A549 (cell line): ENCODE data around the gene STT3B. TPM values are rescaled to one million over a fixed set of nuclear protein-coding genes. Genes with fewer than 3 reads are reported as not detected.

Experiments used
- ATAC-seq, 2 experiments: fragments of 200-7000 bp in 1 of 2; fragments of >200 bp in 1 of 2; cut with Nextera tagmentation in 1 of 2; cut with Tn5 transposase in 1 of 2; 3 replicates each; pipeline versions ENCODE4 v1.8.0 to v1.9.1; 2018 to 2020; ENCODE audit warnings: mild to moderate bottlenecking in 1 of 2, moderate library complexity in 1 of 2
- CTCF ChIA-PET: fragments of 300-600 bp; sonication (Branson Sonifier 250); formaldehyde crosslinking; extraction: SDS; loops from one replicate; lab custom pipeline; 2021; ENCODE audit warnings: antibody characterized with exemption, inconsistent platforms; lab: Yijun Ruan, JAX
- POLR2A ChIA-PET: fragments of 350-600 bp; formaldehyde crosslinking; extraction: SDS; loops from one replicate; lab custom pipeline; 2021; ENCODE audit warnings: antibody characterized with exemption, inconsistent platforms; lab: Yijun Ruan, JAX
- DNase-seq, 2 experiments: peaks; one replicate each; pipeline versions ENCODE4 v3.0.0 to v3.0.0-alpha.2; 2011 to 2016; ENCODE audit warnings: low read depth in 1 of 2, low spot score in 1 of 2
- FAIRE-seq: peaks from 2 replicates; lab custom pipeline; 2011; peaks lifted over from hg19 to GRCh38; lab: Jason Lieb, UNC
- H3K27ac ChIP-seq, 2 experiments: fragments of >200 bp; sonication (Bioruptor Twin); formaldehyde crosslinking; 3 replicates each; pipeline ENCODE4 v1.5.1; 2016 to 2017
- H3K4me1 ChIP-seq: fragments of >200 bp; sonication (Bioruptor Twin); formaldehyde crosslinking; 3 replicates; pipeline ENCODE4 v1.6.1; 2016
- H3K4me2 ChIP-seq: fragments of >200 bp; sonication (Bioruptor Twin); formaldehyde crosslinking; 3 replicates; pipeline ENCODE4 v1.6.1; 2016
- H3K4me3 ChIP-seq: fragments of >200 bp; sonication (Bioruptor Twin); formaldehyde crosslinking; 3 replicates; pipeline ENCODE4 v1.5.1; 2016
- H3K9me3 ChIP-seq: fragments of >200 bp; sonication (Bioruptor Twin); formaldehyde crosslinking; 3 replicates; pipeline ENCODE4 v1.6.1; 2016
- BCL3 ChIP-seq: fragments of >200 bp; sonication (Bioruptor Twin); formaldehyde crosslinking; IDR thresholded peaks from 3 replicates; pipeline ENCODE4 v1.6.1; 2016
- BHLHE40 ChIP-seq: IDR thresholded peaks from 2 replicates; pipeline ENCODE4 v1.6.1; 2012; ENCODE audit warnings: low read depth, low read length, inconsistent platforms
- CEBPB ChIP-seq, 2 experiments: fragments of >200 bp in 1 of 2; sonication (Bioruptor Twin) in 1 of 2; formaldehyde crosslinking in 1 of 2; IDR thresholded peaks; 2 replicates each; pipeline ENCODE4 v1.6.1; 2012 to 2016
- CHD2 ChIP-seq: fragments of 150-350 bp; IDR thresholded peaks from 2 replicates; pipeline ENCODE4 v1.6.1; 2014; ENCODE audit warnings: low read length; ENCODE audit not compliant: partially characterized antibody
- CTCF ChIP-seq: fragments of >200 bp; sonication (Bioruptor Twin); formaldehyde crosslinking; IDR thresholded peaks from 3 replicates; pipeline ENCODE4 v1.5.1; 2016
- ESRRA ChIP-seq: fragments of 150-350 bp; IDR thresholded peaks from 2 replicates; pipeline ENCODE4 v1.6.1; 2014; ENCODE audit warnings: mild to moderate bottlenecking, low read length, borderline replicate concordance
- FOXS1 ChIP-seq: fragments of 250-450 bp; sonication (Bioruptor Pico); IDR thresholded peaks from 2 replicates; pipeline ENCODE4 v1.5.0; 2020; ENCODE audit warnings: mild to moderate bottlenecking, moderate library complexity
- GATA3 ChIP-seq: IDR thresholded peaks from 2 replicates; pipeline ENCODE4 v1.6.1; 2012; ENCODE audit warnings: borderline replicate concordance
- HOXB13 ChIP-seq: fragments of 250-450 bp; sonication (Bioruptor Pico); IDR thresholded peaks from 2 replicates; pipeline ENCODE4 v1.5.0; 2020; ENCODE audit warnings: low read depth, mild to moderate bottlenecking, moderate library complexity
- HOXB5 ChIP-seq: fragments of 250-450 bp; sonication (Bioruptor Pico); IDR thresholded peaks from 2 replicates; pipeline ENCODE4 v1.5.0; 2020; ENCODE audit warnings: mild to moderate bottlenecking, moderate library complexity
- JUN ChIP-seq, 2 experiments: fragments of >200 bp; sonication (Bioruptor Twin); formaldehyde crosslinking; IDR thresholded peaks; 2 replicates in 1 of 2; 3 replicates in 1 of 2; pipeline ENCODE4 v1.6.1; 2016 to 2017
- JUNB ChIP-seq: fragments of >200 bp; sonication (Bioruptor Twin); formaldehyde crosslinking; IDR thresholded peaks from 2 replicates; pipeline ENCODE4 v1.6.1; 2016
- KDM5A ChIP-seq: fragments of 200-600 bp; sonication (generic); IDR thresholded peaks from 2 replicates; pipeline ENCODE4 v1.6.1; 2016; ENCODE audit warnings: antibody characterized with exemption, mild to moderate bottlenecking
- MAFK ChIP-seq: fragments of 450-650 bp; IDR thresholded peaks from 2 replicates; pipeline ENCODE4 v1.6.1; 2014; ENCODE audit not compliant: partially characterized antibody
- MAZ ChIP-seq: fragments of 150-350 bp; IDR thresholded peaks from 2 replicates; pipeline ENCODE4 v1.6.1; 2014; ENCODE audit warnings: antibody characterized with exemption, low read depth, low read length, borderline replicate concordance
- MYC ChIP-seq: IDR thresholded peaks from 2 replicates; pipeline ENCODE4 v1.6.1; 2012; ENCODE audit warnings: mild to moderate bottlenecking, inconsistent platforms, low read length, improper control_type of control experiment, borderline replicate concordance
- NR3C1 ChIP-seq: fragments of >200 bp; sonication (Bioruptor Twin); formaldehyde crosslinking; IDR thresholded peaks from 3 replicates; pipeline ENCODE4 v1.6.1; 2017
- PBX3 ChIP-seq: IDR thresholded peaks from 2 replicates; pipeline ENCODE4 v1.6.1; 2012
- PHF8 ChIP-seq: fragments of 200-600 bp; sonication (generic); IDR thresholded peaks from 2 replicates; pipeline ENCODE4 v1.6.1; 2016; ENCODE audit warnings: low read depth, mild to moderate bottlenecking, antibody characterized with exemption, moderate library complexity, borderline replicate concordance
- POLR2AphosphoS2 ChIP-seq: conservative IDR thresholded peaks from 2 replicates; pipeline ENCODE4 v1.6.1; 2012; ENCODE audit warnings: low read length, improper control_type of control experiment, inconsistent platforms
- RAD21 ChIP-seq, 2 experiments: fragments of >200 bp in 1 of 2; sonication (Bioruptor Twin) in 1 of 2; formaldehyde crosslinking in 1 of 2; IDR thresholded peaks in 1 of 2; conservative IDR thresholded peaks in 1 of 2; 2 replicates in 1 of 2; 3 replicates in 1 of 2; pipeline ENCODE4 v1.6.1; 2012 to 2018; ENCODE audit warnings: inconsistent platforms in 1 of 2
- SMC3 ChIP-seq: fragments of >200 bp; sonication (Bioruptor Twin); formaldehyde crosslinking; IDR thresholded peaks from 3 replicates; pipeline ENCODE4 v1.6.1; 2018; ENCODE audit warnings: inconsistent platforms
- ZFP36 ChIP-seq: fragments of 450-650 bp; IDR thresholded peaks from 2 replicates; pipeline ENCODE4 v1.6.1; 2014; ENCODE audit warnings: borderline replicate concordance; ENCODE audit not compliant: partially characterized antibody
- WGBS: methylation state at CpG from one replicate; pipeline ENCODE4 v1.1.6; 2017; ENCODE audit errors: missing lambda C conversion rate; 5-methylcytosine and 5-hydroxymethylcytosine counted together
- polyA plus RNA-seq, 4 experiments: library from polyadenylated mRNA; depleted of rRNA in 3 of 4; stranded (reverse); fragments of >200 nt; fragmentation: RNase III in 1 of 4; extraction: RNeasy Plus Mini Kit Qiagen cat#74134 plus additional on column Dnase treatment in 1 of 4; gene quantifications; 2 replicates in 3 of 4; 3 replicates in 1 of 4; pipeline ENCODE4 v1.2.3, GENCODE V29; 2011 to 2017
- TF ChIP-seq, protein P1 (sequence below): fragments of 150-350 bp; IDR thresholded peaks from 2 replicates; pipeline ENCODE4 v1.6.1; 2014; ENCODE audit warnings: low read depth, mild to moderate bottlenecking, low read length

The STT3B gene
- polyA plus RNA-seq, 2 of the 4 experiments (the other 2 are of a cell fraction): 92.1 to 171 TPM

DNA sequence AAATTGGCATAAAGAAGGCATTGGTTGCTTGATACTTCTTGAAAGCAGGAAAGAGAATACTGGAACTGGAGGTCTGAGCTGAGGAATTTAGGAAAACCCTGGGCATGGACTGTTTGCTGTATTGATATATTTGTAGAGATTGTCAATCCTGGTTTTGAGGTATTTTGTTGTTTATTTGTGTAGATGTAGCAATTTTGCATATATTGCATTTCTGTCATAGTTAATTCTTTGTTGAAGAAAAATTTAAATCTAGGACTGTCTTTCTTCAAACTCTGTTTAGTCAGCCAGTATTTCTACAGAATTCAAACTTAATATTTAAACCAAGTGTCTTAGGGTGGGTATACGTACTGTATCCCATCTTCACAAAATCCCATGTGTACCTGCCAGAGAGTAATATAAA is 9.5 kb downstream of the STT3B start:
- WGBS: 88% methylated on average over 1 of the region's 1 CpG
- ATAC-seq: no peak
- no peaks in the 10 kb centered on the region for H3K9me3 ChIP-seq
- TF ChIP-seq MAFK (peak; percentile 60), PHF8 (no peak)
- TF ChIP-seq, all 56 proteins: peak for 1
- Histone ChIP-seq H3K4me3 (no peak overlapping the region), H3K4me1 (peaks cover 50% of the 10 kb centered on the region), H3K27ac (no peak overlapping the region), H3K4me2 (no peak overlapping the region)
- DNase-seq (no peak), FAIRE-seq (no peak)
- ChIA-PET CTCF (interaction anchor here (1.2 kb wide), 1 partner anchor 9 kb away, joined by 6 read pairs; the partner anchor contains the start of gene STT3B), POLR2A (interaction anchor here (1.8 kb wide), 1 partner anchor 9 kb away, joined by 6 read pairs; the partner anchor contains the start of gene STT3B)

DNA sequence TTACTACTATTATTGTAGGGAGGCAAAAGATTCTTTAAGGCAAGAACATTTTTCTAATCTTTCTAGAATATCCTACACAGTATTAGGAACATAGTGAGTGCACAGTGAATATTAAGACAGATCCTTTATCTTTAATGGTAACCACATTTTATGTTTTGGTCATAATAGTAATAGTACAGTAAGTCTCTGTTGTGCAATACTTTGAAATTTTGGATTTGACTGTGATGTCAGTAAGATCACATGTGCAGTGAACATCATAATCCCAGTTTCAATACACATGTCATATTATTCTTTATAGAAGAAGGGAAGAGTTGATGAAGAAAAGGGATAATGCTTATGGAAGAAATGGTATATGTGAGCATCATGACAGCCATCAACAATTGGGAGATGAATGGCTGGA is 10.7 kb downstream of the STT3B start:
- CTCF ChIA-PET: interaction anchor here (1.2 kb wide), 1 partner anchor 10 kb away, joined by 6 read pairs; the partner anchor contains the start of gene STT3B
- DNase-seq: no peak
- TF ChIP-seq FOXS1 (CRISPR knock-in tag) (no peak), CEBPB (IDR thresholded peaks at IDR 0.05) (peak in 1 of 2 experiments; percentile 33; a peak in 2 of 4 replicates)
- TF ChIP-seq, all 56 proteins: peak for 1
- no peak overlapping the region for H3K4me3 ChIP-seq
- POLR2A ChIA-PET: interaction anchor here (0.9 to 1.8 kb wide), 2 partner anchors 10 to 11 kb away, joined by 3 to 6 read pairs; partner anchors contain the start of gene STT3B
- no peak overlapping the region for H3K27ac ChIP-seq
- H3K4me2 ChIP-seq: no peak overlapping the region
- no peaks in the 10 kb centered on the region for H3K9me3 ChIP-seq
- peaks cover 53% of the 10 kb centered on the region for H3K4me1 ChIP-seq
- no peak for FAIRE-seq
- ATAC-seq: no peak

DNA sequence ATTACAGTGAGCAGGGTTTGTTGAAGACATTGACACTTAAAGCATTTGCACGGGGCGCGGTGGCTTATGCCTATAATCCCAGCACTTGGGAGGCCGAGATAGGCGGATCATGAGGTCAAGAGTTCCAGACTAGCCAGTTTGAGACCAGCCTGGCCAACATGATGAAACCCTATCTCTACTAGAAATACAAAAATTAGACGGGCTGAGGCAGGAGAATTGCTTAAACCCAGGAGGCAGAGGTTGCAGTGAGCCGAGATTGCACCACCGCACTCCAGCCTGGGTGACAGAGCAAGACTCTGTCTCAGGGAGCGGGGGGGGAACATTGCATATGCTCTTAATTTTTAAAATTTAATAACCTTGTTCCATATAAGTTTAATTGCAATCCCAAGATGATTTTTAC is 11.9 kb downstream of the STT3B start:
- Histone ChIP-seq H3K9me3 (no peaks in the 10 kb centered on the region), H3K27ac (peak overlapping the region in 1 of 2 experiments; percentile 42; a peak in 1 of 6 replicates), H3K4me2 (peak overlapping the region; percentile 6; the same call in 1 of the 3 replicates), H3K4me3 (no peak overlapping the region), H3K4me1 (peaks cover 41% of the 10 kb centered on the region; the same call in 2 of the 3 replicates)
- 76% methylated on average over 9 of the region's 9 CpGs for WGBS
- ChIA-PET CTCF (no interaction called here), POLR2A (interaction anchor here (0.9 to 1.8 kb wide), 2 partner anchors 12 kb away, joined by 3 to 14 read pairs; partner anchors contain the start of gene STT3B)
- ATAC-seq (0 out of 6 replicates have a peak, but pooled peaks of 1 of the 2 experiments have one; percentile 31), DNase-seq (peak in 1 of 2 experiments; percentile 7), FAIRE-seq (no peak)
- TF ChIP-seq MAZ (no peak), POLR2AphosphoS2 (no peak), NR3C1 (no peak), PBX3 (no peak), SMC3 (no peak), JUNB (no peak)
- TF ChIP-seq, protein P1, sequence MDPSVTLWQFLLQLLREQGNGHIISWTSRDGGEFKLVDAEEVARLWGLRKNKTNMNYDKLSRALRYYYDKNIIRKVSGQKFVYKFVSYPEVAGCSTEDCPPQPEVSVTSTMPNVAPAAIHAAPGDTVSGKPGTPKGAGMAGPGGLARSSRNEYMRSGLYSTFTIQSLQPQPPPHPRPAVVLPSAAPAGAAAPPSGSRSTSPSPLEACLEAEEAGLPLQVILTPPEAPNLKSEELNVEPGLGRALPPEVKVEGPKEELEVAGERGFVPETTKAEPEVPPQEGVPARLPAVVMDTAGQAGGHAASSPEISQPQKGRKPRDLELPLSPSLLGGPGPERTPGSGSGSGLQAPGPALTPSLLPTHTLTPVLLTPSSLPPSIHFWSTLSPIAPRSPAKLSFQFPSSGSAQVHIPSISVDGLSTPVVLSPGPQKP: no peak

DNA sequence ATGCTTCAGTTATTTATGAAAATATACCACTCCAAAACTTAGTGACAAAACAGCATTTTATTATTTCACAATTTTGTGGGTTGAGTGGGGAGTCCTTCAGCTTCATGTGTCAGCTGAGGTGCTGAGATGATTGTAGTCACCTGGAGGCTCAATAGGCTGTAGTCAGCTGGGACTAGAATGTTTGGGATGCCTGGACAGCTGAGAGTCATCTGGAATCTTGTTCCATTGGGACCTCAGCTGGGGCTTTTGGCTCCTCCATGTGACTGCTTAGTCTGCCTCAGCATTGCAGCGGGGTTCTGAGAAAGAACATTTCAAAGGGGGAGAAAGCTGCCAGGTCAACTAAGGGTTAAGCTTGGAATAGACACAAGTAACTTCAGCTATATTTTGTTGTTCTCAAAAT is 13.4 kb downstream of the STT3B start:
- no peak for FAIRE-seq
- 83% methylated on average over 1 of the region's 1 CpG for WGBS
- no peak overlapping the region for H3K4me3 ChIP-seq
- DNase-seq: no peak
- CTCF ChIA-PET: interaction anchor here (0.7 to 1.8 kb wide), 2 partner anchors 10 to 13 kb away, joined by 3 to 10 read pairs; partner anchors contain the start of gene STT3B
- POLR2A ChIA-PET: interaction anchor here (1.8 kb wide), 1 partner anchor 14 kb away, joined by 14 read pairs; the partner anchor contains the start of gene STT3B
- ATAC-seq: no peak
- no peaks in the 10 kb centered on the region for H3K9me3 ChIP-seq
- no peak overlapping the region for H3K4me2 ChIP-seq
- H3K4me1 ChIP-seq: peaks cover 31% of the 10 kb centered on the region; the same call in 2 of the 3 replicates
- H3K27ac ChIP-seq: no peak overlapping the region
- TF ChIP-seq ZFP36 (no peak), SMC3 (no peak), HOXB13 (CRISPR knock-in tag) (no peak), MYC (no peak), BHLHE40 (no peak), BCL3 (no peak), GATA3 (no peak), KDM5A (no peak), CHD2 (no peak), JUN (IDR thresholded peaks at IDR 0.05) (no peak), RAD21 (conservative IDR thresholded peaks at IDR 0.05 in 1 of 2, IDR thresholded peaks at IDR 0.05 in 1 of 2) (no peak), ESRRA (no peak), HOXB5 (CRISPR knock-in tag) (no peak), CTCF (no peak)
- TF ChIP-seq, protein P1: no peak
